SW 1271 (cell line): ENCODE data around the gene ATOX1.

Experiments used
- DNase-seq, 2 experiments: peaks; one replicate each; lab custom pipeline; 2025; lab: John Stamatoyannopoulos, UW

Gene ATOX1

GRCh38 chr5:151697452-151697851 is 61.0 kb downstream of the ATOX1 start:
- no peak for DNase-seq

DNA sequence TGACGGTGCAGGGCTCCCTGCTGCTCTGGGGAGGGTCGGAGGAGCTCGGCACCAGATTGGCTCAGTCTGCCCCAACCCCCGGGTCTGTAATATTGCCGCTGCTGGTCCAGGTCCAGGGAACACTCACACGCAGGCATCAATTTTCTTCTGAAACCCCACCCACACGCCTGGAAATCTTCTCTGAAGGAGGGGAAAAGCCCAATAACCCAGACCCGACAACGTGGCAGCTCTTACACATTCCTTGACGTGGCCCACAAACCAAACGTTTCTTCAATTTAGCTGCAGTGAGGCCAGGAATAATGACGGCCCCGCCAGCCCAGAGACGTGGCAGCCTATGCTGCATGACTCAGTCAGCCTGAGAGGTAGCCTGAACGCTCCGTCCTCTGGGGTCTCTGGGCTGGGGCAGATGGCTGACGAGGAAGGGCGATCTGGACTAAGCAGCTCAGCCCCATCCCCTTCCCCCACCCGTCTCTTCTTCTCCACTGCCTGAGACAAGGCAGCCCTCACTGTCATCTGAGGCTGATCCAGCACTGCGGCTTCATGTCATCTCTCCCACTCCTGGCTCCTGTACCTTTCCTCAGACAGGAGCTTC is 61.9 kb downstream of the ATOX1 start:
- DNase-seq = no peak

DNA sequence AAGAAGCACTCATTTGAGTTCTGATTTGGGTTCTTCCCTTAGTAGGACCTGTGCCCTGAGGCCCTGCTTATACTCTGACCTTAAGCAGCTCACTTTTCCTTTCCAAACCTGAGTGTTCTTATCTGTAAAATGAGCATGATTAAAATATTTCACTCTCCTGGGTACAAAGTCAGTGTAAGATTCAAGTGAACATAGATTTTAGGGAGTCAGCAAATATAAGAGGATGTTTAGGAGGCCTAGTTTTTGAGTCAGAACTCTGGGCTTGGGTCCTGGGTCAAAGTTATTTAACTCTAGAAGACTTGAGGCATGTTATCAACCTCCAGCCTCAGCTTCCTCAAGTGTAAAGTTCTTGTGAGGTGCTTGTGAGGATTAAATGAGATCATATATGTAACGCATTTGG is 63.0 kb downstream of the ATOX1 start:
- no peak for DNase-seq

GRCh38 chr5:151694035-151694485 is 64.4 kb downstream of the ATOX1 start:
- no peak for DNase-seq
